ENCODE results near the gene PAPSS2.

PAPSS2 gene

GRCh38 chr10:87786421-87786820 lies 126.7 kb downstream of the PAPSS2 start:
- Histone ChIP-seq H3K27ac (ENCODE audit: low read depth, low read length) (no peak overlapping the region), H3K36me3 (ENCODE audit: low read length) (peaks cover 55% of the 10 kb centered on the region), H3K9ac (ENCODE audit: low read length) (no peak overlapping the region), H4K20me1 (ENCODE audit: low read depth, low read length) (no peaks in the 10 kb centered on the region), H3K9me3 (ENCODE audit: insufficient read depth, low read length) (no peaks in the 10 kb centered on the region), H2AFZ (ENCODE audit: low read depth, low read length, severe bottlenecking) (no peak overlapping the region), H3K4me3 (ENCODE audit: insufficient read depth, low read length, poor library complexity, severe bottlenecking) (no peak overlapping the region), H3K27me3 (ENCODE audit: low read length) (no peaks in the 10 kb centered on the region), H3K9me2 (replicated peaks; ENCODE audit: insufficient read depth, low read length) (no peaks in the 10 kb centered on the region), H3K79me2 (ENCODE audit: insufficient read depth, low read length) (peaks cover 2% of the 10 kb centered on the region), H3F3A (ENCODE audit: insufficient read depth) (no peaks in the 10 kb centered on the region), H3K4me2 (ENCODE audit: low read depth, low read length, poor library complexity, severe bottlenecking) (no peak overlapping the region)
- no peak for TF ChIP-seq EZH2phosphoT487 (conservative IDR thresholded peaks at IDR 0.05; ENCODE audit: low read length)
- TF ChIP-seq, protein P1, sequence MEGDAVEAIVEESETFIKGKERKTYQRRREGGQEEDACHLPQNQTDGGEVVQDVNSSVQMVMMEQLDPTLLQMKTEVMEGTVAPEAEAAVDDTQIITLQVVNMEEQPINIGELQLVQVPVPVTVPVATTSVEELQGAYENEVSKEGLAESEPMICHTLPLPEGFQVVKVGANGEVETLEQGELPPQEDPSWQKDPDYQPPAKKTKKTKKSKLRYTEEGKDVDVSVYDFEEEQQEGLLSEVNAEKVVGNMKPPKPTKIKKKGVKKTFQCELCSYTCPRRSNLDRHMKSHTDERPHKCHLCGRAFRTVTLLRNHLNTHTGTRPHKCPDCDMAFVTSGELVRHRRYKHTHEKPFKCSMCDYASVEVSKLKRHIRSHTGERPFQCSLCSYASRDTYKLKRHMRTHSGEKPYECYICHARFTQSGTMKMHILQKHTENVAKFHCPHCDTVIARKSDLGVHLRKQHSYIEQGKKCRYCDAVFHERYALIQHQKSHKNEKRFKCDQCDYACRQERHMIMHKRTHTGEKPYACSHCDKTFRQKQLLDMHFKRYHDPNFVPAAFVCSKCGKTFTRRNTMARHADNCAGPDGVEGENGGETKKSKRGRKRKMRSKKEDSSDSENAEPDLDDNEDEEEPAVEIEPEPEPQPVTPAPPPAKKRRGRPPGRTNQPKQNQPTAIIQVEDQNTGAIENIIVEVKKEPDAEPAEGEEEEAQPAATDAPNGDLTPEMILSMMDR (IDR thresholded peaks at IDR 0.05; ENCODE audit: insufficient read depth, low read length, poor library complexity, severe bottlenecking): no peak

DNA sequence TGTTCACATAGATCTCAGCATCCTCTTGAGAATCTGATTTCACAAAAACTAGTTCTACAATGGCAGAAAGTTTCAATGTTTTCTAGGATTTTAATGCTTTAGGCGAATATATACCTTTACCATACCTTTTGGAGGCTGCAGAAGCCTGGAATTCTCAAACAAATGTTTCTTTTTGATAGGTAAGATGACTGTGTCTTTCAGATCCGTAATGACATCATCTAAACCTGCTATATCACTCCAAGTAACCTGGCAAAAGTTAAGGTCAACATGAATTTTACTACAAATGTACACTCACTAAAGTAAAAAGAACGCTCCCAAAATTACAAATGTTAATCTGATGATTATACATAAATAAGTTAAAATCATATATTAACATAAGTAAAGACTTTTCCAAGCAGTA lies 130.5 kb downstream of the PAPSS2 start:
- no peak overlapping the region for H3K4me2 ChIP-seq (ENCODE audit: low read depth, low read length, poor library complexity, severe bottlenecking)
- H3K27ac ChIP-seq (ENCODE audit: low read depth, low read length): no peak overlapping the region
- H3K36me3 ChIP-seq (ENCODE audit: low read length): peaks cover 48% of the 10 kb centered on the region; the same call in 1 of the 2 replicates
- no peak overlapping the region for H3K9ac ChIP-seq (ENCODE audit: low read length)
- no peaks in the 10 kb centered on the region for H3K27me3 ChIP-seq (ENCODE audit: low read length)
- H2AFZ ChIP-seq (ENCODE audit: low read depth, low read length, severe bottlenecking): no peak overlapping the region
- H3K9me2 ChIP-seq (replicated peaks; ENCODE audit: insufficient read depth, low read length): no peaks in the 10 kb centered on the region
- H3K9me3 ChIP-seq (ENCODE audit: insufficient read depth, low read length): no peaks in the 10 kb centered on the region
- H3K4me3 ChIP-seq (ENCODE audit: insufficient read depth, low read length, poor library complexity, severe bottlenecking): no peak overlapping the region
- 0 out of 2 replicates have a peak, but pooled peaks cover 8% of the 10 kb centered on the region for H3F3A ChIP-seq (ENCODE audit: insufficient read depth)
- no peaks in the 10 kb centered on the region; the same call in 1 of the 2 replicates for H4K20me1 ChIP-seq (ENCODE audit: low read depth, low read length)
- peaks cover 29% of the 10 kb centered on the region for H3K79me2 ChIP-seq (ENCODE audit: insufficient read depth, low read length)
- TF ChIP-seq EZH2phosphoT487 (conservative IDR thresholded peaks at IDR 0.05; ENCODE audit: low read length): no peak
- TF ChIP-seq, protein P1 (IDR thresholded peaks at IDR 0.05; ENCODE audit: insufficient read depth, low read length, poor library complexity, severe bottlenecking): no peak

DNA sequence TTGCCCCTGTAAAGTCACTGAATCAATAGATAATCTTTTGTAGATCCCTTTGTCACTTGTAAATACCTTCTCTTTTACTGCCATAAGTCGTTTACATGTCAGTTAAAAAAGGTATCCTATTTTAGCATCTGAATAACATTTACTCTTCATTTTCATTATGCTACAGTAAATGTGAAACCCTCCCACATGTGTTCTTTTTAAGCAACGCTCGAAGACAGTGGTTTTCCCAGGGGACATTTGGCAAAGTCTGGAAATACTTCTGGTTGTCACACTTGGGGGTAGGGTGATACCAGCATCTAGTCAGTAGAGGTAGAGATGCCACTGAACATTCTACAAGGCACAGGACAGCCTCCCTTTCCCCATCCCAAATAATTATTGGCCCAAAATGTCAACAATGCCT lies 134.6 kb downstream of the PAPSS2 start:
- Histone ChIP-seq H3K4me2 (ENCODE audit: low read depth, low read length, poor library complexity, severe bottlenecking) (no peak overlapping the region), H4K20me1 (ENCODE audit: low read depth, low read length) (no peaks in the 10 kb centered on the region; the same call in 1 of the 2 replicates), H3K4me3 (ENCODE audit: insufficient read depth, low read length, poor library complexity, severe bottlenecking) (no peak overlapping the region), H3K9ac (ENCODE audit: low read length) (no peak overlapping the region), H3K9me2 (replicated peaks; ENCODE audit: insufficient read depth, low read length) (no peaks in the 10 kb centered on the region), H3K36me3 (ENCODE audit: low read length) (peaks cover 34% of the 10 kb centered on the region), H3K79me2 (ENCODE audit: insufficient read depth, low read length) (peaks cover 61% of the 10 kb centered on the region), H3K27me3 (ENCODE audit: low read length) (no peaks in the 10 kb centered on the region), H3K9me3 (ENCODE audit: insufficient read depth, low read length) (no peaks in the 10 kb centered on the region), H3K27ac (ENCODE audit: low read depth, low read length) (no peak overlapping the region), H2AFZ (ENCODE audit: low read depth, low read length, severe bottlenecking) (no peak overlapping the region), H3F3A (ENCODE audit: insufficient read depth) (0 out of 2 replicates have a peak, but pooled peaks cover 8% of the 10 kb centered on the region)
- no peak for TF ChIP-seq EZH2phosphoT487 (conservative IDR thresholded peaks at IDR 0.05; ENCODE audit: low read length)
- TF ChIP-seq, protein P1 (IDR thresholded peaks at IDR 0.05; ENCODE audit: insufficient read depth, low read length, poor library complexity, severe bottlenecking): no peak

All from SU-DHL-6 (cell line).